NCI-H187 (cell line): ENCODE data around the gene PANK4.
A peak's percentile ranks its signal among the peaks of the same experiment; 100 is the strongest.
"Not testable (repeated sequence)": the region's sequence is repeated elsewhere in the genome, so short reads cannot be mapped to it uniquely, and the experiment has no call there.

Experiments
- DNase-seq, 2 experiments: peaks; one replicate each; lab custom pipeline; 2025; lab: John Stamatoyannopoulos, UW

The PANK4 gene

DNA sequence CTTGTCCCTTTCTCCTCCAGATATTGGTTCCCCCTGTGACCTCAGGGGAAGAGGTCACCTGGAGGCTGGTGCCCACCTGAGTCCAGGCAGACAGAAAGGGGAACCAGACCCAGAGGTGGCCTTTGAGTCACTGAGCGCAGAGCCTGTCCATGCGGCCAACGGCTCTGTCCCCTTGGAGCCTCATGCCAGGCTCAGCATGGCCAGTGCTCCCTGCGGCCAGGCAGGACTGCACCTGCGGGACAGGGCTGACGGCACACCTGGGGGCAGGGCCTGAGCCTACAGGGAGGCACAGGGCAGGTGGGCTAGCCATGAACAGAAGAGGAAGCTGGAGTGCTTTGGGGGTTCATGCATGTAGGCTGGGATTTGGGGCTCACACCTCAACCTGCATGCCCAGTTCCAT, 32.5 kb upstream of the PANK4 start:
- no peak for DNase-seq

GRCh38 chr1:2558420-2558819, 32.0 kb upstream of the PANK4 start:
- DNase-seq = no peak

- DNase-seq = no peak
Observed at GRCh38 chr1:2557482-2558400, 31.3 kb upstream of the PANK4 start.

GRCh38 chr1:2556678-2557481, 30.5 kb upstream of the PANK4 start:
- DNase-seq = no peak

DNA sequence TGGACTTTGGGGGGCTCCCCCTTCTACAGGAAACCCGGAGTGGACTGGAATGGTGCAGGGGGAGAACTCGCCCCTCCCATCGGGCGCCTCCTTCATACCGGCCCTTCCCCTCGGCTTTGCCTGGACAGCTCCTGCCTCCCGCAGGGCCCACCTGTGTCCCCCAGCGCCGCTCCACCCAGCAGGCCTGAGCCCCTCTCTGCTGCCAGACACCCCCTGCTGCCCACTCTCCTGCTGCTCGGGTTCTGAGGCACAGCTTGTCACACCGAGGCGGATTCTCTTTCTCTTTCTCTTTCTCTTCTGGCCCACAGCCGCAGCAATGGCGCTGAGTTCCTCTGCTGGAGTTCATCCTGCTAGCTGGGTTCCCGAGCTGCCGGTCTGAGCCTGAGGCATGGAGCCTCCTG, 29.9 kb upstream of the PANK4 start, which contains the start of gene TNFRSF14:
TNFRSF14 (plus strand) TSS at position 95 of the 401 bp plus-strand sequence; CDS start at position 389, 294 bp downstream.
- DNase-seq = no peak

DNA sequence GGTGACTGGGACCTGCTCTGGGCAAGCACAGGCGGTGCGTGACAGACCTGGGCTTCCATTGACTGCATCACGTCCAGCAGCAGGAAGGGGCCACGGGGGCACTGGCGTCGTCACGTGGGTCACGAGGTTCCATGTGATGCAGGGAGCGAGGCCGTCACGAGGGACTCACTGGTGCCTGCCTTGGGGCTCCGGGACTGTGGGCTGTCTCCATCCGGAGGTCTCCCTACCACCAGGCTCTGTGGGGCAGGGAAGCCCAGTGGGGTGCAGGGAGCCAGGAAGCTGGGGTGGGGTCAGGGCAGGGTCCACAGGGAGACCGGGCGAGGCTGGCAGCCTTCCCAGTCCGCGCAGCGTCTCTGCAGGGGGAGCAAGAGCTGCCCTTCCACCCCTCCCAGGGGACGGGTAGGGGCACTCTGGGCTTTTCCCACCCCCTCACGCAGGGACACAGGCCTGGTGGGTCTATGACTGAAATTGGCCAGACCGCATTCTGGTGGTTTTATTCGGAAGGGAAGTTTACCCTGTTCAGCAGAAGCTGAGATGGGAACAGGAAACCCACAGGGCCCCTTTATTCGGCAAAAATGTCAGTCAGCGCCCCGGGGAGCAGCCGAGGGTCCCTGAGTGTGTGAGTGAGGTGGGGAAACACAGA, 29.4 kb upstream of the PANK4 start:
- DNase-seq = no peak

- DNase-seq = no peak
Observed at GRCh38 chr1:2554621-2555387, 28.4 kb upstream of the PANK4 start.

DNA sequence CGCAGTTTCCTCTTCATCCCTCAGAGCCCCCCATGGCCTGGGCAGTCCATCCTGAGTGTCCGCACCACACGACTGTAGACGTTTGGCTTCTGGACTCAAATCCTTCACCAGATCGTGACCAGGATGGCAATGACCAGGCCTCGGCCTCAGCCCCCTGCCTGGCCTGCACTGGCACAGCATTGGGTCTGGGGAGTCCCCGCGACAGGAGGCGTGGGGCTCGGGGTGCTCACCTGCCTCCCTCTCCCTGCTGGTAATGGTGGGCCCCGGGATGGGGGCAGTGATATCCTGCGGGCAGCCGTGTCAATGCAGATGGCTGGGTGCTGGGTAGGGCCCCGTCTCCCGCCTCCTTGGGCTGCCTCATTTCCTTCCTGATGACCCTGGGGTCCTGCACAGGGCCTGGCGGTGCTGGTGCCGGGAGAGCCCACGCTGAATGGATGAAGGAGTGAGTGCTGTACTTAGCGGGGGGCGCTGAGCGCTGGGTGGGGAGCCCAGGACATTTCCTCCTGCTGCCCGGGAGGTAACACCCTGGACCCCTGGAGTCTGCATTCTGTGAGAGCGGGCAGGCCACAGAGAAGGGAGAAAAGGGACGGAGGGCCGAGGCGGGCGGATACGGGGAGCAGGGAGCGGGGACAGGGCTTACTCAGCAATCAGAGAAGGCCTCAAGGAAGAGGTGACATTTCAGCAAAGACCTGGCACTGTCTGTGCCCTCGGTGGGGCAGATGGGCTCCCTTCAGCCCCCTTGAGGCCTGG, 27.6 kb upstream of the PANK4 start:
- DNase-seq = no peak

DNA sequence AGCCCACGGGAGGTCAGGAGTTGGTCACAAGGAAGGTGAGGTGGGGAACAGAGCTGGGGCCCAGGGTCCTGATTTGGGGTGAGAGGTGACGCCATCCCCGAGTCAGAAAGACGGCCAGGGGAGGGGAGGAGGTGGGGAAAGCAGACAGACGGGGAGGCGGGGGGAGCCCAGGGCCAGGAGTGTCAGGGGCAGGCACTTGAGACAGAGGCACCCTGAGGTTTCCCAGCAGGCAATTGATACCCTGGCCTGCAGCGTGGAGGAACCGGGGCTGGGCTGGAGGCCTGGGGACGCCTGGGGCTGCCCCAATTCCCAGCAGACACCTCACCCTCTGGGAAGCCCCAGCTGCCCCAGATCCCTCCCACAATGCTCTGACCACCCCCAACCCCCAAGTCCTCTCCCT, 26.7 kb upstream of the PANK4 start:
- DNase-seq = not testable (repeated sequence)

DNA sequence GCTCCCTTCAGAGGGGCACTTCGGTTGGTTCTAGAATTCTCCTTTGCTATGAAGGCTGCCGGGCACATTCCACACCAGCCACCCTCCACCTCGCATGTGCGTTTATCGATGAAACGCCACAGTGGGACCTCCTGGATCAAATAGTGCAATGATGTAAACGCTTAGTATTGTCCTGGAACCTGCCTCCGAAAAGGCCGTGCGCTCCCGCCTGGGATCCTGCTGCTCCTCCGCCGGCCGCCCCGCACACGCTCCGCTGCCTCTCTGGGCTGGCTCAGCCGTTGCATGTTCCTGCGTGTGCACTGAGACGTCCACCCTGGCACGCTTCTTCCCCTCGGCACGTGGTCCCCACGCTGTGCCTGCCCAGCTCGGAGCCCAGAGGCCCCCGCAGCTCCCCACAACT, 25.8 kb upstream of the PANK4 start:
- DNase-seq = no peak

DNA sequence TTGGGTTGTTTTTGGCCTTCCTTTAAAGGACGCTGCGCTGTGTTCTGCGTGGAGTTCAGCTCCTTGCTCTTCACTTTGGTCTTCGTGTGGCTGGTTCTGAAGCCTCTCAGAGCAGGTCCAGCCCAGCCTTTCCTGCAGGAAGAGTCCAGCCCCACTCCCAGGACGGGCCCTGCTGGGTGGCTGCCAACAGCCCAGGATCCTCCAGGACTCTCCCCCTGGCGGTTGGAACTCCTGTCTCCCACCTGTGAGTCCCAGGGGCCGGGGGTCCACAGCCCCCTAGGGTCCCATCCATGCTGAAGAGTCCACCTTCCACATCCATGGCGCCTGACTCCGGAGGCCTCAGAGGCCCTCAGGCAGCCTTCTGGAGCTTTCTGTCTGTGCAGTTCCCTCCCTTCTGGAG, 25.1 kb upstream of the PANK4 start:
- not testable (repeated sequence) for DNase-seq

GRCh38 chr1:2550309-2550861, 24.0 kb upstream of the PANK4 start:
- not testable (repeated sequence) for DNase-seq

DNA sequence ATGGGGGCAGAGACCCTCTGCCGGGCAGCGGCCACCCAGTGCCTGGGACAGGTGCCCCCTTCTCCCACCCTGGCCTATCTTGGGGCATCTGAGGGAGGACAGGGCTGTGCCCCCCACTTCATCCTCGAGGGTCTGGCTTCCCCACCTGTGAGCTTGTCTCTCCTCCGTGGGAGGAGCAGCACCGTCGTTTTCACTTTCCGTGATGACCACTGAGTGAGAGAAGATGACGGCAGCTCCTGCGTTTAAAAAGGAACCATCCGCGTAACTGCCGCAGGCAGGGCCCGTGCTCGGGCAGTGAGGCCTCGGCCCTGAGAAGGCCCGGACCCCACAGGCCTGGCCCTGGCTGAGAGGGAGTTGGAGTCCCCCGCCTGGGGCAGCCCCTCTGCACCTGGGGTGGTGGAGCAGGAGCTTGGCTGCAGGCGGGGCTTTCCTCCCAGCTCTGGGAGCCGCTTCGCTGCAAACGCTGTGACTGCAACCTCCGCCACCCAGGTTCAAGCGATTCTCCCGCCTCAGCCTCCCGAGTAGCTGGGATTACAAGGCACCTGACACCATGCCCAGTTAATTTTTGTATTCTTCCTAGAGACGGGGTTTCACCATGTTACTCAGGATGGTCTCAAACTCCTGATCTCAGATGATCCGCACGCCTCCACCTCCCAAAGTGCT, 23.1 kb upstream of the PANK4 start:
- DNase-seq = not testable (repeated sequence)

DNA sequence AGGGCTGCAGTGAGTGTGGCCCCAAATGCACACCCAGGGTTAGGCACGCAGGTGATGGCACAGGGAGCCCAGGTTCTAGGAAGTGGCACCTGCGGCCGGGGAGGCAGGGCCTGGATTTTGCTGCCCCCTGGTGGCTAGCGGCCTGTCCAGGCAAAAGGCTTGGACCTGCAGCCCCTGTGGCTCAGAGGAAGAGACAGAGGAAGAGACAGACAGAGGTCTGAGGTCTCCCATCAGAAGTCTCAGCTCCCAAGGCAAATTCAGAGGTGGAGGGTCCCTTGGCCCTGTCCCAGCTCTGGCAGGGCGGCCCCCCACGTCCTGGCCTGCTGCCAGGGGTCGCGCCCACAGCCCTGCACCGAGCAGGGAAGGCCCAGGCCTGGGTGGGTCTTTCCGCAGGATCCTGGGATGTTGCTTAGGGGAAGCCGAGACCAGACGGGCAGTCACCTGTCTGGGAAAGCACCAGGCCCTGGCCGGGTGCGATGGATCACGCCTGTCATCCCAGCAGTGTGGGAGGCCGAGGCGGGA, 21.7 kb upstream of the PANK4 start:
- DNase-seq = peak; percentile 34 to 55

- DNase-seq = no peak
Observed at GRCh38 chr1:2547210-2548067, 21.0 kb upstream of the PANK4 start.

DNA sequence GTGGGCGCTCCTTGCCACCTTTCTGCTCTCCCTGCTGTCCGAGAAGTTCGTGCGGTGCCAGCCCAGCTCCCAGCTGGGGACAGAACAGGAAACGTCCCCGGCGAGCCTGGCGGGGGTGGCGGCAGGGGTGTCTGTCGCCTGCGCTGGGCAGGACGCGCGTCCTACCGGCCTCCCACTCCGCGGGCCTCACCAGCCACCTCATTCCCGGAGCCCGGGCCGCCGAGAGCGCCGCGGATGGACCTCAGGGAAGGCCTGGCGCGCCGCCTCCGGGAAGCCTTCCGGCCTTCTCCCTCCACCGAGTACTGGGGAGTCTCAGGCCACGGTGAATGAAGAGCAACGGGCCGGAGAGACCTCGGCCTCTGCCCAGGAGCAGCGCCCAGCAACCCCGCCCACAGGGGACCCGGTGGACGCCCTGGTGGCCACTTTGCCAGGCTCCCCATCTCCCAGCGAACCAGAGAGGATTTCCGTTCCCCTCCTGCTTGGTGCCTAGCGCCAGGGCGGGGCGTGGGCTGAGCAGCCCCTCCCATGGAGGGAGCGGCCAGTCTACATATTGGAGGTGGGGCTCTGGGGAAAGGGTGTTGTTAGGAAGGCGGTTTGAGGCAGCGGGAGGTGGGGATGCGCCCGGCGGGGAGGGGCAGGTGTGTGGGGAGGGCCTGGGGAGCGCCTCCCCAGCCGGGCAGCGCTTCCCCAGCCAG, 20.3 kb upstream of the PANK4 start:
- peak; percentile 20 to 73 for DNase-seq

- peak; percentile 30 to 58 for DNase-seq
Observed at GRCh38 chr1:2545754-2546514, 19.5 kb upstream of the PANK4 start.
